Muscle of leg (tissue), 11 donors: Measurements from ENCODE around the gene TAS2R14. TPM values are rescaled to one million over a fixed set of nuclear protein-coding genes. Genes with fewer than 3 reads are reported as not detected.

Source experiments
- DNase-seq: peaks from one replicate; pipeline ENCODE4 v3.0.0; 2013
- H3K27ac ChIP-seq: one replicate; pipeline ENCODE4 v1.5.1; 2013; ENCODE audit warnings: mild to moderate bottlenecking, low read length, control low read depth
- H3K27me3 ChIP-seq: one replicate; pipeline ENCODE4 v1.6.1; 2013; ENCODE audit warnings: low read length; ENCODE audit not compliant: control insufficient read depth, insufficient read depth
- H3K36me3 ChIP-seq: one replicate; pipeline ENCODE4 v1.6.1; 2013; ENCODE audit warnings: low read length; ENCODE audit not compliant: control insufficient read depth, insufficient read depth
- H3K4me1 ChIP-seq: one replicate; pipeline ENCODE4 v1.6.1; 2013; ENCODE audit warnings: low read length; ENCODE audit not compliant: control insufficient read depth, insufficient read depth
- H3K4me3 ChIP-seq: one replicate; pipeline ENCODE4 v1.5.1; 2013; ENCODE audit warnings: low read length, control low read depth
- H3K9me3 ChIP-seq: replicated peaks from 2 replicates; pipeline ENCODE4 v1.6.1; 2013; ENCODE audit warnings: low read depth, low read length; ENCODE audit not compliant: control insufficient read depth
- WGBS: methylation state at CpG from one replicate; pipeline ENCODE4 v1.1.5; 2013; ENCODE audit warnings: missing lambda C conversion rate; ENCODE audit not compliant: insufficient coverage; 5-methylcytosine and 5-hydroxymethylcytosine counted together
- polyA plus RNA-seq, 8 donors: library from polyadenylated mRNA; unstranded; fragments of 120-200 nt; gene quantifications; one replicate each; pipeline versions ENCODE4 v1.2.1 to v1.2.3, GENCODE V29; 2013; ENCODE audit warnings: inconsistent platforms in 1 of 8, low replicate concordance in 1 of 8; ENCODE audit not compliant: insufficient read length in 8 of 8, insufficient read depth in 1 of 8
- total RNA-seq: library from RNA; stranded (reverse); fragments of 120-200 nt; gene quantifications from one replicate; pipeline ENCODE4 v1.2.4, GENCODE V29; 2013

Gene TAS2R14
- total and polyA plus RNA-seq, 9 donors: 1.7 to 6.4 (median 2.5) TPM

- Histone ChIP-seq H3K27ac (no peak overlapping the region), H3K4me1 (no peaks in the 10 kb centered on the region), H3K4me3 (no peak overlapping the region), H3K9me3 (peaks cover 5% of the 10 kb centered on the region), H3K36me3 (no peaks in the 10 kb centered on the region), H3K27me3 (no peaks in the 10 kb centered on the region)
- WGBS: no CpG with 5 or more reads among the region's 2 CpGs
- DNase-seq: no peak
Measured at GRCh38 chr12:10959804-10960203, 20.7 kb upstream of the TAS2R14 start.

- H3K4me3 ChIP-seq: no peak overlapping the region
- H3K4me1 ChIP-seq: no peaks in the 10 kb centered on the region
- no peaks in the 10 kb centered on the region for H3K36me3 ChIP-seq
- peaks cover 13% of the 10 kb centered on the region for H3K9me3 ChIP-seq
- no peaks in the 10 kb centered on the region for H3K27me3 ChIP-seq
- no peak overlapping the region for H3K27ac ChIP-seq
- DNase-seq: no peak
Measured at GRCh38 chr12:10957741-10958140, 18.7 kb upstream of the TAS2R14 start.

DNA sequence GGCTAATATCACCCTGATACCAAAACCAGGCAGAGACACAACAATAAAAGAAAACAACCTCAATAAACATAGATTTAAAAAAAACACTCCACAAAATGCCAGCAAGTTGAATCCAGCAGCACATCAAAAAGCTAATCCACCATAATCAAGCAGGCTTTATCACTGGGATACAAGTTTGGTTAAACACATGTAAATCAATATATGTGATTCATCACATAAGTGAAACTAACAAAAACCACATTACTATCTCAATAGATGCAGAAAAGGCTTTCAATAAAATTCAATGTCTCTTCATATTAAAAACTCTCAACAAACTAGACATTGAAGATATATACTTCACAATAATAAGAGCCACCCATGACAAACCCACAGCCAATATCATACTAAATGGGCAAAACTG, 17.0 kb upstream of the TAS2R14 start:
- H3K4me3 ChIP-seq: no peak overlapping the region
- no peak overlapping the region for H3K27ac ChIP-seq
- H3K4me1 ChIP-seq: no peaks in the 10 kb centered on the region
- H3K36me3 ChIP-seq: no peaks in the 10 kb centered on the region
- H3K9me3 ChIP-seq: peaks cover 13% of the 10 kb centered on the region
- DNase-seq: no peak
- H3K27me3 ChIP-seq: no peaks in the 10 kb centered on the region

DNA sequence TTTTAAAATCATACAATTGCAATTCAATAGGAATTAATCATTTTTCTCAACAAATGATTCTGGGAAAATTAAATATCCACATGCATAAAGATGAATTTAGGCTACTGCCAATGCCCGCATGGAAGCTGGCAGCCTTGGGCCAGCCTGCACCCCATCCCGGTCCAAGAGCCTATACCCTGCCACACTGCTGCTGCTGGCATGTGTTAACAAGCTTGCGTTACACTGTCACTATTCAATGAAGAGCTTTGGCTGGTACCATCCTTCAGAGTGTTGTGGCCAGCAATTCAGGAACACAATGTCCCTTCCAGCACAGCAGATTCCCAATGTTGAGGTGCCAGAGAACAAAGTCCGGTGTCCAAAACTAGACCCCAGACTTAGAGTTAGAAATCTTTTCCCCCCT, 13.6 kb upstream of the TAS2R14 start:
- Histone ChIP-seq H3K27me3 (no peaks in the 10 kb centered on the region), H3K9me3 (peaks cover 17% of the 10 kb centered on the region), H3K27ac (no peak overlapping the region), H3K4me1 (no peaks in the 10 kb centered on the region), H3K4me3 (no peak overlapping the region), H3K36me3 (no peaks in the 10 kb centered on the region)
- WGBS: 100% methylated on average over 3 of the region's 4 CpGs
- DNase-seq: no peak

DNA sequence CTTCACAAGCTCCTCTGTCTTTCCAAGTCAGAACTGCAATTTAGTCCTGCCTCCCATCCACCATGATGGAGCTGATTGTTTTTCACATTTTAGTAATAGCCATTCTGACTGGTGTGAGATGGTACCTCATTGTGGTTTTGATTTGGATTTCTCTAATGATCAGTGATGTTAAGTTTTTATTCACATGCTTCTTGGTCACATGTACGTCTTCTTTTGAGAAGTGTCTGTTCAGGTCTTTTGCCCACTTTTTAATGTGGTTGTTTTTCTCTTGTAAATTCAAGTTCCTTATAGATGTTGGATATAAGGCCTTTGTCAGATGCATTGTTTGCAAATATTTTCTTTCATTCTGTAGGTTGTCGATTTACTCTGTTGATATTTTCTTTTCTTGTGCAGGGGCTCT, 4.1 kb upstream of the TAS2R14 start:
- no peak overlapping the region for H3K27ac ChIP-seq
- H3K4me3 ChIP-seq: no peak overlapping the region
- H3K27me3 ChIP-seq: no peaks in the 10 kb centered on the region
- H3K9me3 ChIP-seq: peaks cover 20% of the 10 kb centered on the region
- H3K36me3 ChIP-seq: no peaks in the 10 kb centered on the region
- WGBS: no CpG with 5 or more reads among the region's 2 CpGs
- no peak for DNase-seq
- H3K4me1 ChIP-seq: no peaks in the 10 kb centered on the region

GRCh38 chr12:10941916-10942607, 3.0 kb upstream of the TAS2R14 start:
- peaks cover 13% of the 10 kb centered on the region for H3K9me3 ChIP-seq
- no peaks in the 10 kb centered on the region for H3K4me1 ChIP-seq
- no peaks in the 10 kb centered on the region for H3K27me3 ChIP-seq
- no peak overlapping the region for H3K4me3 ChIP-seq
- 72% methylated on average over 3 of the region's 4 CpGs for WGBS
- no peak for DNase-seq
- H3K27ac ChIP-seq: no peak overlapping the region
- H3K36me3 ChIP-seq: no peaks in the 10 kb centered on the region

DNA sequence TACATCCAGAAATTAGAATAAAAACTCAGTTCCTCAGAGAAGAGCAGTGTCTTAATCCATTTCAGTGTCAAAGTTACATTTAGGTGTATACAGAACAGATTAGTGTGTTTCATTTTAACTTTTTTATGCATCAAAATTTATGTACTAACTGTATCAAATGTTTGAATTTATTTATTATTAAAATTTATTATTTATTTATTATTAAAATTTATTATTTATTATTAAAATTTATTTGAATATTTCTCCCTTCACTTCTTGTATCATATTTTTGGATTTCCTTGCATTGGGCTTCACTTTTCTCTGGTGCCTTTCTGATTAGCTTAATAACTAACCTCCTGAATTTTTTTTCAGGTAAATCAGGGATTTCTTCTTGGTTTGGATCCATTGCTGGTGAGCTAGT, 2.3 kb upstream of the TAS2R14 start:
- Histone ChIP-seq H3K4me3 (no peak overlapping the region), H3K9me3 (peaks cover 6% of the 10 kb centered on the region), H3K27ac (no peak overlapping the region), H3K4me1 (no peaks in the 10 kb centered on the region), H3K27me3 (no peaks in the 10 kb centered on the region), H3K36me3 (no peaks in the 10 kb centered on the region)
- no peak for DNase-seq

DNA sequence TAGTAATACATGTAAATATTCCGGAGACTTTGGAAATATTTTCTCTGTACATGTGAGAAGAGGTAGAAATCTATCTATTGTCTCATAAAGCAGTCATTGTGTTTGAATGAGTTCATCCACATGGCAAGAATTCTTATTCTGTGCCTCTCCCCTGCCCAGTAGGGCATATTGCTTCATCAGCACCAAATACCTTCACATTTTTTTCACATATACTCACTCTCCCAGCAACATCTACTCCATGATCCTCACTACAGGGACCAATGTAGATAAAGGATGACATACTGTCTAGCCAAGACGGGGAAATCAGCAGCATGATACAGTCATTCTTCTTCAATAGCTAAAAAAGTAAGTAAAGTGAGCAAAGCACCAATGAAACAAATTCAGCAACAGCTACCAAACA, 1.3 kb upstream of the TAS2R14 start:
- Histone ChIP-seq H3K27ac (no peak overlapping the region), H3K9me3 (peaks cover 6% of the 10 kb centered on the region), H3K27me3 (no peaks in the 10 kb centered on the region), H3K36me3 (no peaks in the 10 kb centered on the region), H3K4me1 (no peaks in the 10 kb centered on the region), H3K4me3 (no peak overlapping the region)
- DNase-seq: no peak
- no CpG with 5 or more reads among the region's 2 CpGs for WGBS

GRCh38 chr12:10936506-10936905, 2.6 kb downstream of the TAS2R14 start:
- Histone ChIP-seq H3K4me3 (no peak overlapping the region), H3K27ac (no peak overlapping the region), H3K36me3 (no peaks in the 10 kb centered on the region), H3K9me3 (no peaks in the 10 kb centered on the region), H3K4me1 (no peaks in the 10 kb centered on the region), H3K27me3 (no peaks in the 10 kb centered on the region)
- no peak for DNase-seq
- no CpG with 5 or more reads among the region's 1 CpG for WGBS

- Histone ChIP-seq H3K27me3 (no peaks in the 10 kb centered on the region), H3K4me3 (no peak within 1 kb of the TSS), H3K36me3 (no peaks in the 10 kb centered on the region), H3K9me3 (no peaks in the 10 kb centered on the region), H3K27ac (no peak within 1 kb of the TSS), H3K4me1 (no peaks in the 10 kb centered on the region)
- 96% methylated on average over 3 of the region's 5 CpGs for WGBS
- no peak for DNase-seq
Measured at GRCh38 chr12:10928746-10929286, 10.2 kb downstream of the TAS2R14 start, which contains the start of gene PRH2. PRH2 (plus strand) TSS chr12:10929236; CDS start chr12:10929274, 38 bp downstream.

DNA sequence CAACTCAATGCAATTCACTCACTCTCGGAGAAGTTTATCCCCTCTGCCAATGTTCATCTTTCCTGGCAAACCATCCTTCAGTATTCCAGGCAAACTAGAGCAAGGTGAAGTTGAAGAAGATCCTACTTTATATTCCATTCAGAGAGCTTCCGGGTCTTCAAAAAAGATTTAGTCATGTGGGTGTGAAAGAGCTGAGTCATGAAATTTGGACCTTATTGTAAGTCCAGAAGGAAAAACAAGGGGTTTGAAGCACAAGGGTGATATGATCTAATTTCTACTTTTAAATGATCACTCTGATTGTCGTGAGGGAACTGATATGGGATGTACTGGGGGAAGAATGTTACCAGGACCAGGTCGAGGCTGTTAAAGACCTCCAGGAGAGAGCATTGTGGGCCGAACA, 12.8 kb downstream of the TAS2R14 start:
- Histone ChIP-seq H3K9me3 (no peaks in the 10 kb centered on the region), H3K27me3 (no peaks in the 10 kb centered on the region), H3K36me3 (no peaks in the 10 kb centered on the region), H3K4me3 (no peak overlapping the region), H3K4me1 (no peaks in the 10 kb centered on the region), H3K27ac (no peak overlapping the region)
- 75% methylated on average over 4 of the region's 5 CpGs for WGBS
- DNase-seq: no peak
